Placental pericyte (primary cell): Measurements from ENCODE around the gene TICRR. TPM values are rescaled to one million over a fixed set of nuclear protein-coding genes. Genes with fewer than 3 reads are reported as not detected.

Experiments
- total RNA-seq: library from RNA; depleted of rRNA; stranded (reverse); fragments of >200 nt; gene quantifications from 2 replicates; pipeline ENCODE4 v1.2.3, GENCODE V29; 2012

Gene TICRR
- 0.44 and 13.0 TPM in 2 replicates for total RNA-seq

GRCh38 chr15:89575146-89575655, at the start of gene TICRR:
Gene TICRR, plus strand, starts transcription at chr15:89575469. Its CDS starts 118 bp downstream, at chr15:89575587.

GRCh38 chr15:89654847-89655805, 79.9 kb downstream of the TICRR start, which contains the start of gene KIF7:
Gene KIF7, minus strand, starts transcription at chr15:89655467. Its CDS starts 2,537 bp downstream, at chr15:89652930.

Other genes with a start within 250 kb of the TICRR start
- gene POLG, start 240.6 kb upstream of the TICRR start, total RNA-seq = 52.5 and 90.3 TPM in 2 replicates
- gene RHCG, start 78.9 kb upstream of the TICRR start, total RNA-seq = not detected in 2 replicates
- gene KIF7, start 80.0 kb downstream of the TICRR start, total RNA-seq = 12.7 and 12.9 TPM in 2 replicates
- gene PLIN1, start 103.9 kb downstream of the TICRR start, total RNA-seq = not detected in 2 replicates
- 1.9 and 2.8 TPM in 2 replicates for gene PEX11A, start 115.3 kb downstream of the TICRR start, total RNA-seq
- gene WDR93, start 115.3 kb downstream of the TICRR start, total RNA-seq = under 0.01 TPM in 1 of 2 replicates, not detected in the other
- under 0.01 TPM in 1 of 2 replicates, not detected in the other for gene MESP1, start 175.8 kb downstream of the TICRR start, total RNA-seq
- 0.29 TPM in 1 of 2 replicates, not detected in the other for gene MESP2, start 200.9 kb downstream of the TICRR start, total RNA-seq
- 154 and 219 TPM in 2 replicates for gene ANPEP, start 239.4 kb downstream of the TICRR start, total RNA-seq